Left colon (tissue), 2 donors: Measurements from ENCODE around the gene USP30. TPM values are rescaled to one million over a fixed set of nuclear protein-coding genes. Genes with fewer than 3 reads are reported as not detected.

Source experiments
- ATAC-seq: fragments of 200-7000 bp; cut with Tn5 transposase; one replicate; pipeline ENCODE4 v1.9.1; 2020; ENCODE audit warnings: mild to moderate bottlenecking, moderate library complexity
- DNase-seq, 2 donors: peaks; one replicate each; pipeline ENCODE4 v3.0.0-alpha.2; 2020
- intact Hi-C, 2 donors: fragments of 100-400 bp; cut with DNase I in 1 of 2; cut with micrococcal nuclease in 1 of 2; formaldehyde crosslinking; loops; one replicate each; pipeline versions ENCODE4 v1.11.2 to v1.14.0; 2022; cut with DNase I, micrococcal nuclease
- total RNA-seq, 2 donors: library from RNA; stranded (reverse); fragmentation: NEBNext Ultra II Directional; extraction: Animal tissue kit (Norgen Biotek cat#: 25700); gene quantifications; one replicate each; pipeline ENCODE4 v1.2.1, GENCODE V29; 2021
- donor health status: DM: no; HTN: no; CAD: no.
- donor health status: DM: yes; HTN: yes; CAD: no.

USP30 gene
- total RNA-seq, 2 donors from 2014 or later = 26.6 to 33.5 TPM

DNA sequence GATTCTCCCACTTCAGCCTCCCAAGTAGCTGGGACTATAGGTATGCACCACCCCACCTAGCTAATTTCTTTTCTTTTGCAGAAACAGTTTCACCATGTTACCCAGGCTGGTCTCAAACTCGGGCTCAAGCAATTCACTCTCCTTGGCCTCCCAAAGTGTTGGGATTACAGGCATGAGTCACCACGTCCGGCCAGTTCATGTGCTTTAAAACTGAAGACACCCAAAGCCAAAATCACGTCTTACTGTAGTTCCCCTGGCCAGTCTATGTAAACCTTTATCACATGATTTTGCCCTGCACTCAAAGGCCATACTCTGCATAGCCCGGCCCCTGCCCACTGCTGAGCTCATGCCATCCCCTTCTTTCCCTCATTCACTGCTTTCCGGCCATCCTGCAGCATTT lies 36.4 kb downstream of the USP30 start:
- ATAC-seq (no peak), DNase-seq (no peak)
- intact Hi-C loops = loop anchor here in 1 of 2 donors (10.0 kb wide), 1 partner anchor 134 kb away; no protein-coding TSS in a partner anchor

DNA sequence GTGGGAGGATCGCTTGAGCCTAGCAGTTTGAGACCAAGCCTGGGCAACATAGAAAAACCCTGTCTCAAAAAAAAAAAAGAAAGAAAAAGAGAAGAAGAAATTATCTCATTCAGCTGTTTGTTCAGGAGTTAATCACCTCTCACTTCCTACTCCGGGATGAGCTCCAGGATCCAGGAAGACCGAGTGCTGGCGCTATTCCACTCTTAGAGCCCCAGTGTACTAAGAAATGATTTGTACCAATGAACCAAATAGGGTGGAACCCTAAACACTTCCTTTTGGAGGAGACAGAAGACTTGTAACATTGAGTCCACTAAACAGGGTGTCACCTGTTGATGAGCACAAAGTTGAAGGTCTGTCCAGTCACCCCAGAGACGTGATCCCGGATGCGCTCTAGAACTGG lies 37.3 kb downstream of the USP30 start:
- intact Hi-C loops = loop anchor here in 1 of 2 donors (10.0 kb wide), 2 partner anchors 135 to 525 kb away; partner anchors contain the start of genes ISCU and SART3
- ATAC-seq (no peak), DNase-seq (no peak)

GRCh38 chr12:109092497-109093021 lies 40.2 kb downstream of the USP30 start:
- intact Hi-C loops = loop anchor here in 1 of 2 donors (10.0 kb wide), 1 partner anchor 528 kb away; the partner anchor contains the start of genes ISCU and SART3
- DNase-seq = no peak
- ATAC-seq = no peak

- intact Hi-C loops = loop anchor here in 1 of 2 donors (10.0 kb wide), 1 partner anchor 528 kb away; the partner anchor contains the start of genes ISCU and SART3
- peak; percentile 68 for ATAC-seq
- peak; percentile 93 to 95 for DNase-seq
Measured at GRCh38 chr12:109093022-109093918, 40.9 kb downstream of the USP30 start, which contains the start of gene ALKBH2. Gene ALKBH2, minus strand, starts transcription at chr12:109093472. Its CDS starts 686 bp downstream, at chr12:109092786.

DNA sequence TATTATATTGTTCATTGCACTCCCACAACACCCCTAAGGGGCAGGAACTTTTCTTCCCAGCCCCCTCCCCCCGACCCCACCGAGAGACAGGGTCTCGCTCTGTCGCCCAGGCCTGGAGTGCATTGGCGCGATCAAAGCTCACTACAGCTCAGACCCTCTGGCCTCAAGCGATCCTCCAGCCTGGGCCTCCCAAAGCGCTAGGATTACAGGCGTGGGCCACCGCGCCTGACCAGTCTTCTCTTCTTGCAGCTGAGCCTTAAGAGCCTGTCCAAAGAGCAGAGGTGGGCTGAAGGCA lies 44.7 kb downstream of the USP30 start:
- DNase-seq (no peak), ATAC-seq (no peak)
- intact Hi-C loops = loop anchor here in 1 of 2 donors (10.0 kb wide), 1 partner anchor 532 kb away; the partner anchor contains the start of genes ISCU and SART3

DNA sequence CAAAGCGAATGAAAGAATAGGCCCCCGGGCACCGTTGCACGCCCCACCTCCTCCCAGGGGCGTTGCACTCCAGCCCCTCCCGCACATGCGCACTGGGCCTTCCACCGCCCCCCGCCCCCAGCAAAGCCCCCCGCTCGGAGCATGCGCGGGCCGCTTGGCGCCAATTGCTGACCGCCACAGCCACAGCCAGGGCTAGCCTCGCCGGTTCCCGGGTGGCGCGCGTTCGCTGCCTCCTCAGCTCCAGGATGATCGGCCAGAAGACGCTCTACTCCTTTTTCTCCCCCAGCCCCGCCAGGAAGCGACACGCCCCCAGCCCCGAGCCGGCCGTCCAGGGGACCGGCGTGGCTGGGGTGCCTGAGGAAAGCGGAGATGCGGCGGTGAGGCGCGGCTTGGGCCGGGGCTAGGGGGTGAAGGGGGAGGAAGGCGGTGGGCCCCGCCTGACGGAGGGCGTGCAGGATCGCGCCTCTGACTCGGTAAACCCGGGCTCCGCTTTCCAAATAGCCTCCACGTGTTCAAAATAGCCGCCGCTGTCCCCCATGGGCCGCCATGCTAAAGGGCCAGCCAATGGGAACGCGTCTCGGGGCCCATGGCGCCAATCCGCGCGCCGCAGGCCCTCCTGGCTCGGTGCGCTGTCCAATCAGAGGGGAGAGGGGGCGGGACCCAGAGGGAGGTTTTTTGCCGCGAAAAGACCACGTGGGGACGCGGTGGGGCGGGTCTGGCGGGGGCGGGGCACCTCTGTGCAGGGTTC lies 45.2 kb downstream of the USP30 start, which contains the start of gene UNG:
Gene UNG (plus strand): TSS at position 163 of the 748 bp plus-strand sequence. CDS start 83 bp downstream, at position 246.
- DNase-seq = peak; percentile 96 to 98
- peak; percentile 90 for ATAC-seq
- intact Hi-C loops = loop anchor here in 1 of 2 donors (10.0 kb wide), 1 partner anchor 533 kb away; the partner anchor contains the start of genes ISCU and SART3

DNA sequence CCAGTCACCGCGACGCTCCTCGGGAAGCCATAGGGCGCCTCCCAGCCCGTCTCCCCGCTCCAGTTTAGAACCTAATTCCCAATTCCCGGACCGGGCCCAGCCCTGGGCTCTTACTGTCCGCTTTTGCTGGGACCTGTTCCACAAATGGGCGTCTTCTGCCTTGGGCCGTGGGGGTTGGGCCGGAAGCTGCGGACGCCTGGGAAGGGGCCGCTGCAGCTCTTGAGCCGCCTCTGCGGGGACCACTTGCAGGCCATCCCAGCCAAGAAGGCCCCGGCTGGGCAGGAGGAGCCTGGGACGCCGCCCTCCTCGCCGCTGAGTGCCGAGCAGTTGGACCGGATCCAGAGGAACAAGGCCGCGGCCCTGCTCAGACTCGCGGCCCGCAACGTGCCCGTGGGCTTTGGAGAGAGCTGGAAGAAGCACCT lies 45.8 kb downstream of the USP30 start:
- DNase-seq (no peak), ATAC-seq (peak; percentile 60)
- intact Hi-C loops = loop anchor here in 1 of 2 donors (10.0 kb wide), 1 partner anchor 533 kb away; the partner anchor contains the start of genes ISCU and SART3

DNA sequence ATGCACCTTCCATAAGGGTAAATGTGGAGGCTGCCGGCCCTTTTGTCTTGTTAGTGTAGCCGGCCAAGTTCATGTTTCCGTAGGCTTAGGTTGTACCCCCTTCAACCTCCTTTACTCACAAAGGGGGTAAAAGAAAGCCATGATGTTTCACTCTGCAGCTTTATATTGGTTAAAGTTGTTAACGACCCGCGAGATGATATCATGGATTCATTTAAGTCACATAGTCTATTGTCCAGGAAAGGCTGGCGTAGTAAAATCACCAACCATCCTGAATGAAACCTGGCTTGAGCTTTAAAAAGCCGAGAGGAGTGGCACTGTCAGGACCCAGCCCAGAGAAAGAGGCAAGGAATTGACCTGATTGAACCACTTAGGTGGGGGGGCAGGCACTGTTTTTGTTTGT lies 46.3 kb downstream of the USP30 start:
- DNase-seq = no peak
- peak; percentile 45 for ATAC-seq

GRCh38 chr12:109099431-109100020 lies 47.1 kb downstream of the USP30 start:
- DNase-seq (no peak), ATAC-seq (no peak)
- intact Hi-C loops = loop anchor here in 1 of 2 donors (10.0 kb wide), 1 partner anchor 535 kb away; the partner anchor contains the start of genes ISCU and SART3

More for the DNA sequence above, 46.3 kb downstream of the USP30 start:
- intact Hi-C loops = loop anchor here in 1 of 2 donors (10.0 kb wide), 1 partner anchor 534 kb away; the partner anchor contains the start of genes ISCU and SART3

GRCh38 chr12:109100741-109101140 lies 48.4 kb downstream of the USP30 start:
- intact Hi-C loops = no loop called here
- DNase-seq = no peak
- no peak for ATAC-seq

- DNase-seq (no peak), ATAC-seq (no peak)
- intact Hi-C loops = no loop called here
Measured at GRCh38 chr12:109102491-109102890, 50.1 kb downstream of the USP30 start.

DNA sequence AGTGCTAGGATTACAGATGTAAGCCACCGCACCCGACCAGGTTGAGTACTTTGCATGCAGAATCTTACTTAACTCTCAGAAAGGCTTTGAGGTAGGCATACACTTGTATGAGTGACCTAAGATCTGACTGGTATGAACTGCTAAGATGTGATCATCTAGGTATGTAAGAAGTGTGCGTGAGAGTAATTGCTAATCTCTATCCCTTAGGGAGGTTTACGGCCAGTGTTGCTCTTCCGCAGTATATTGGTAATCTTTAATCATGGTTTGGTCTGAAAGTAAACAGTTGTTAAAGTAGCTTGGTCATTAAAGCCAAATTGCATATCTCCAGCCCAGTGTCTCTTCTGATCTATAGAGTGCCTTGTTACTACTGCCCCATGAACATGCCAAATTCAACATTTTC lies 52.8 kb downstream of the USP30 start:
- no peak for DNase-seq
- intact Hi-C loops = no loop called here
- ATAC-seq = peak; percentile 66

GRCh38 chr12:109109746-109110350 lies 57.5 kb downstream of the USP30 start:
- intact Hi-C loops = loop anchor here in 1 of 2 donors (10.0 kb wide), 1 partner anchor 55 kb away; no protein-coding TSS in a partner anchor
- ATAC-seq (no peak), DNase-seq (no peak)

GRCh38 chr12:109110988-109111495 lies 58.7 kb downstream of the USP30 start:
- peak; percentile 88 for ATAC-seq
- intact Hi-C loops = loop anchor here in 1 of 2 donors (10.0 kb wide), 1 partner anchor 54 kb away; no protein-coding TSS in a partner anchor
- DNase-seq = peak; percentile 93 to 96

GRCh38 chr12:109112720-109113465 lies 60.5 kb downstream of the USP30 start:
- no peak for DNase-seq
- no peak for ATAC-seq
- intact Hi-C loops = loop anchor here in 1 of 2 donors (10.0 kb wide), 1 partner anchor 52 kb away; no protein-coding TSS in a partner anchor

DNA sequence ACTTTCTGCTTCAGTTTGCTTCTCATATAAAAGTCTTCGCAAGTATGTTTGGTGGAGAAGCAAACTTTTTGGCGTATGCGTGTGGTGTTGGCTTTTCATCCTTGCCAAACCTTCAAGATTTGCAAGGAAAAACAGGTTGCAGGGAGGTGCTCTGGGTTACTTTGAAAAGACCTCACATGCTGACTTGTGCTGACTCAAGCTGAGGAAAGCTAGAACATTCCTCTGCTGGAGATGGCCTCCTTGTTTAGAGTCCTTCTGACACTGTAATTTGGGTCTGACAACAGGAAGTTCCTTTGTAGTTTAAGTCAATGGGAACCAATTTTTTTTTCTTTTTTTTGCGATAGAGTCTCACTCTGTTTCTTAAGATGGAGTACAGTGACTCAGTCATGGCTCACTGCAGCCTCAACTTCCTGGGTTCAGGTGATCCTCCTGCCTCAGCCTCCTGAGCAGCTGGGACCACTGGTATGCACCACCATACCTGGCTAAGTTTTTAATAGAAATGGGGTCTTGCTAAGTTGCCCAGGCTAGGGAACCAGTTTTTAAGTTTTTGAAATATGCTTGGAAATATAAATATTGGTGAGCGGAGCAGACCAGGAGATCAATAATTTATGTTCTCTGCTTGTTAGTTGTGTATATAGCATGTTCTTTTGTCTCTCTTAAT lies 61.4 kb downstream of the USP30 start:
- intact Hi-C loops = loop anchor here in 1 of 2 donors (10.0 kb wide), 1 partner anchor 51 kb away; no protein-coding TSS in a partner anchor
- DNase-seq = no peak
- no peak for ATAC-seq
